Epithelial cell of esophagus (primary cell): ENCODE data around the gene ARHGAP44.

Experiments
- DNase-seq: peaks from one replicate; pipeline ENCODE4 v3.0.0; 2010; ENCODE audit warnings: low read depth
- H3K4me3 ChIP-seq: 2 replicates; pipeline ENCODE4 v1.5.1; 2011; ENCODE audit warnings: mild to moderate bottlenecking, low read length, control low read depth
- TF ChIP-seq, protein P1 (sequence below): IDR thresholded peaks from 2 replicates; pipeline ENCODE4 v1.5.1; 2011; ENCODE audit warnings: low read depth, mild to moderate bottlenecking, low read length, control low read depth, inconsistent platforms; ENCODE audit not compliant: insufficient read depth; ENCODE audit errors: missing control alignments

Gene ARHGAP44

DNA sequence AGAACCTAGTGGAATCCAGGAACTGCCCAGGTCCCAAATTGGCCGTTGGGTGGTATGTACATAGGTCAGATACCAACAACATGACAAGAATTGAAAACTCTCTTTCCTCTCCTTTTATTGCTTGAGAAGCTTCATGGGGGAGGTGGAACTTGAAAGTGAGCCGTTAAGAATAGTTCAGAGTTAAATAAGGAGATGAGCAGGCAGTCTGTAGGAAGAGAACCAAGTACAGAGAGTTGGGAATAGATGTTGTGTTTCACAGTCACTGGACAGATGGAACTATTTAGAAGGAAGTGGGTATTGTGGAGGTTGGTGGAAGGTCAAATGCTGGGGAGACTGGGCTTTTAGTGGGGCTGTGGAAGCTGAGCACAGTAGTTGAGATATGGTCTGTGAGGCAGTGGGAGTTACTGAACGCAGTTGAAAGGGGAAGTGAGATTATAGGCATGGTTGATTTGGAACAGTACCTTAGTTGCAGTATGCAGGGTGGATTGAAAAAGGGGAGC is 26.4 kb downstream of the ARHGAP44 start:
- DNase-seq, result no peak
- no peak overlapping the region for H3K4me3 ChIP-seq
- TF ChIP-seq, protein P1, sequence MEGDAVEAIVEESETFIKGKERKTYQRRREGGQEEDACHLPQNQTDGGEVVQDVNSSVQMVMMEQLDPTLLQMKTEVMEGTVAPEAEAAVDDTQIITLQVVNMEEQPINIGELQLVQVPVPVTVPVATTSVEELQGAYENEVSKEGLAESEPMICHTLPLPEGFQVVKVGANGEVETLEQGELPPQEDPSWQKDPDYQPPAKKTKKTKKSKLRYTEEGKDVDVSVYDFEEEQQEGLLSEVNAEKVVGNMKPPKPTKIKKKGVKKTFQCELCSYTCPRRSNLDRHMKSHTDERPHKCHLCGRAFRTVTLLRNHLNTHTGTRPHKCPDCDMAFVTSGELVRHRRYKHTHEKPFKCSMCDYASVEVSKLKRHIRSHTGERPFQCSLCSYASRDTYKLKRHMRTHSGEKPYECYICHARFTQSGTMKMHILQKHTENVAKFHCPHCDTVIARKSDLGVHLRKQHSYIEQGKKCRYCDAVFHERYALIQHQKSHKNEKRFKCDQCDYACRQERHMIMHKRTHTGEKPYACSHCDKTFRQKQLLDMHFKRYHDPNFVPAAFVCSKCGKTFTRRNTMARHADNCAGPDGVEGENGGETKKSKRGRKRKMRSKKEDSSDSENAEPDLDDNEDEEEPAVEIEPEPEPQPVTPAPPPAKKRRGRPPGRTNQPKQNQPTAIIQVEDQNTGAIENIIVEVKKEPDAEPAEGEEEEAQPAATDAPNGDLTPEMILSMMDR, result no peak

DNA sequence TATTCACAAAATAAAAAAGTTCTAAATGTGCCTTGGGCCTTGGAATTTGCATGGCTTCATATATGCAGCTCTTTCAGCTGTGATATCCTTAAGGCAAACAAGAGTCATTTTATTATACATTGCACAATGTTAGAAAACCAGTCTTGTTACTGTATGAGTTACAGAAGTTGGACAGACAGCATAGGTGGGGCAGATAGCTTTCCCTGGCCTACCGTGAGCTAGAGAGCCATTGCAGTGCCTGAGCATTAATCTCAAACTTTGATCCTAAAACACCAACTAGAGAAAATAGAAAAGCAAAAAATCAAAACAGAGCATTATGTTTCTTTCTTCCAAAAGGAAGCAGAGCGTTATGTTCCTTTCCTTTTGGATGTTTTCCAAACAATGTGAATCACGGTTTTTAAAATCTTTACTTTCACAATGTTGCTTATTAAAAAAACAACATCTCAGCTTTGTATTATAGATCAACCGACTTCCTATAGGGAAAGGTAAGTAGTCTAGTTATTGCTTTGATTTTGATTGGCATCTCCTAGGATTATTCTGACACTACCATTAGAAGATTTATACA is 32.2 kb downstream of the ARHGAP44 start:
- TF ChIP-seq, protein P1, result no peak
- DNase-seq, result peak; percentile 47
- no peak overlapping the region for H3K4me3 ChIP-seq

DNA sequence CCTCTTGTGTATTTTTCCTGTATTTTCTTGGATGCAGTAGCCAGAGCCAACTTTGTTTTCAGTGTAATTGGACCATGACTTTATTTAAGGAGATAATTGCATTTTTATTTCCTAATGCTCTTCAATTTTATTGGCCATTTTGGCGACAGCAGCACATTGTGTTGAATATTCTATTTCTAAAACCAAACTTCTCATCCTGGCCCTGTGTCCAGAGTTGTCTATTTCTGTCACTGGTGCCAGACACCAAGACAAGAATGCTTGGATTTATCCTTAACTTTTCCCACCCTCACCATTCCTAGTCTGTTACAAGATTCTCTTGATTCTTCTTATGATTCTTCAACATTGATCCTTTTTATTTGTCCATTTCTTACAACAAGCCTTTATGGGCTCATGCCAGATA is 37.1 kb downstream of the ARHGAP44 start:
- DNase-seq, result no peak
- TF ChIP-seq, protein P1, result no peak
- no peak overlapping the region for H3K4me3 ChIP-seq

DNA sequence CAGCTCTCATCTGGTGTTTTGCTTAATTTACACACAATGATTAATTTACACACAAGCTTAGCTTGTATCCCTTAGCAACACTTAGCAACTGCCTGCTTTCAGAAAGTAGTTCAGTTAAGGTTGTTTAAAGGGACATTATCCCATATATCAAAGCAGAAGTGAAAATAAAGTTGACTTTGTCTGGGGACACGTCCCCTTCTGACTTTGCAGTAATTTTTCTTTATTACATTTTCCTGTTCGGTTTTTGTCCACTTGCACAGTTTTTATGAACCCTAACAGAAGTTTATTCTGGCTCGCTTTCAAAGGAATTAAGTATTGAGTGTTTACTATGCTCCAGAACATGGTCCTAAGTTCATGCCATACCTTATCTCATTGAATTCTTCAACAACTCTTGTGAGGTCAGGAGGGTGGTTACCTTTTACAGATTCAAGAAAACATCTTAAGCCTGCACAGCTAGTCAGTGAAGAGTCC is 41.5 kb downstream of the ARHGAP44 start:
- no peak overlapping the region for H3K4me3 ChIP-seq
- no peak for DNase-seq
- TF ChIP-seq, protein P1, result no peak

DNA sequence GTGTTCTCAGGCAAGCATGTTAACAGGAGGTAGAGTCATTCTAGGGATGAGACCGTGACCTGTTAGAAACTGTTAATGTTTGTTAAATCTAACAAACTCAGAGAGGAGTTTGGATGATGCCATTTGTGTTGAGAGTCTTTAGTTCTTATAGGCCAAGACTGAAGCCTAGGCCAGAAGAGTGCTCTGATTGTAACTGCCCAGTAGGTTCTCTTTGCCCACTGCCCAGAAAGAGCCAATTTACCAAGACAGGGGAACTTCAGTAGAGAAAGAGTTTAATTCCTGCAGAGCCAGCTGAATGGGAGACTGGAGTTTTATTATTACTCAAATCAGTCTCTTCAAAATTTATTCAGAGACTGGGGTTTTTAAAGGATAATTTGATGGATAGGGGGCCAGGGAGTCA is 42.5 kb downstream of the ARHGAP44 start:
- no peak for DNase-seq
- TF ChIP-seq, protein P1, result no peak
- no peak overlapping the region for H3K4me3 ChIP-seq

DNA sequence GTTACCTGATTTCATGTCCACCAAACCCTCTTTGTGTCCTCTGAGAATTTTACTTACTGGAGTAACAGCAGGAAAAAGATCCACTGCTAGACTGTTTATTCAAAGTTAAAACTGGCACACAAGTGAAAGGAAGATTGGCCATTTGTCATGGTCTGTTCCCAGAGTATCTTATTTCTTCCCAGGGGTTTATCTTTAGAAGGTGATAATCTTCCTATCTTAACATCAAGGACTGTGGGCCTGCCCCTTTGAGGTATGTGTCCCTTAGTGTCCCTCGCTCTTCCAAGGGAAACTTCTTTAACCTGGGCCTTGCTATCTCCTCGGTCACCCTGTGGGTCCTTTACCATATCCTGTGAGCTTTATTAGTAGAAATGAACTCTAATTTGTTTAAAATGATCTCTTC is 49.7 kb downstream of the ARHGAP44 start:
- H3K4me3 ChIP-seq, result no peak overlapping the region
- no peak for DNase-seq
- TF ChIP-seq, protein P1, result no peak

DNA sequence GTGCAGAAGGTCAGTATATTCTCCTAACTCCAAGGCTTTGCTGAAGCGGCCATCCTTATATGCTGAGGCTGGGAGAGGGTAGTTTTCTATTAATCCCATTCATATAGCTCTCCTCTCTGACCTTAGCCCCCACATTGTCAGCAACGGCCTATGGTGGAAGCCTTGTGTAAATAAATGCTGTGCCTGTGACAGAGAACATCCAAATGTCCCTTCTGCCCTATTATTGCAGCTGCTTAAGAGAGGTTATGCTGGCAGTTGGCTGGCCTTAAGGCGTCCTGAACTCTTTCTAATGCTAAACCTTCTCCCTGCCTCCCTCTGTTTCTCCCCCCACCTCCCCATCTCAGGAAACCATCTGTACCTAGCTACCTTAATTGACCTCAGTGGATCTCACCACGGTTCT is 53.6 kb downstream of the ARHGAP44 start:
- TF ChIP-seq, protein P1, result no peak
- H3K4me3 ChIP-seq, result no peak overlapping the region
- DNase-seq, result no peak
